HG03354 (cell line): Measurements from ENCODE around the gene FFAR1.
A peak's percentile ranks its signal among the peaks of the same experiment; 100 is the strongest.

ENCODE experiments used
- ATAC-seq: cut with Tn5 transposase; IDR thresholded peaks from one replicate; pipeline ENCODE4 v1.9.1; 2021; ENCODE audit warnings: mild to moderate bottlenecking; ENCODE audit not compliant: unreplicated experiment, poor library complexity, severe bottlenecking

Gene FFAR1

DNA sequence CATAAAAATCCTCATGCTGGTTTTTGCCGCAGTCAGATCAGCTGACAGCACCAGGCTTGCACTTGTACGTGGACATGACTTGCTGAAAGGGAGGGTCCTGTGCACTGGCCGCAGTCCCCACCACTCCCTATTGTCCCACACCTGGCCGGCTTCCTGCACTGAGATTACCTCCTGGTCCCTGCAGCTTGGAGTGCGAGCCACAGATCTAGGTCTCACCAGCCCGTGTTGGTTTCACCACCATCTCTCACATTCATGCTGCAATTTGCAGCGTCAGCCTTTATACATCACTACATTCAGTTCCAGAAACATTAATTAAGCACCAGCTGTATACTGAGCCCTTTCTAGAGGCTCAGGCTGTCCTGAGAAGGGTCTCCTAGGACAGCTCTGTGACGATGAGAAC lies 33.7 kb upstream of the FFAR1 start:
- ATAC-seq = no peak

GRCh38 chr19:35314858-35315470 lies 32.7 kb upstream of the FFAR1 start:
- ATAC-seq = no peak

GRCh38 chr19:35315883-35316282 lies 31.8 kb upstream of the FFAR1 start:
- no peak for ATAC-seq

GRCh38 chr19:35316560-35316959 lies 31.1 kb upstream of the FFAR1 start:
- no peak for ATAC-seq

GRCh38 chr19:35317464-35318043 lies 30.1 kb upstream of the FFAR1 start:
- ATAC-seq = no peak

DNA sequence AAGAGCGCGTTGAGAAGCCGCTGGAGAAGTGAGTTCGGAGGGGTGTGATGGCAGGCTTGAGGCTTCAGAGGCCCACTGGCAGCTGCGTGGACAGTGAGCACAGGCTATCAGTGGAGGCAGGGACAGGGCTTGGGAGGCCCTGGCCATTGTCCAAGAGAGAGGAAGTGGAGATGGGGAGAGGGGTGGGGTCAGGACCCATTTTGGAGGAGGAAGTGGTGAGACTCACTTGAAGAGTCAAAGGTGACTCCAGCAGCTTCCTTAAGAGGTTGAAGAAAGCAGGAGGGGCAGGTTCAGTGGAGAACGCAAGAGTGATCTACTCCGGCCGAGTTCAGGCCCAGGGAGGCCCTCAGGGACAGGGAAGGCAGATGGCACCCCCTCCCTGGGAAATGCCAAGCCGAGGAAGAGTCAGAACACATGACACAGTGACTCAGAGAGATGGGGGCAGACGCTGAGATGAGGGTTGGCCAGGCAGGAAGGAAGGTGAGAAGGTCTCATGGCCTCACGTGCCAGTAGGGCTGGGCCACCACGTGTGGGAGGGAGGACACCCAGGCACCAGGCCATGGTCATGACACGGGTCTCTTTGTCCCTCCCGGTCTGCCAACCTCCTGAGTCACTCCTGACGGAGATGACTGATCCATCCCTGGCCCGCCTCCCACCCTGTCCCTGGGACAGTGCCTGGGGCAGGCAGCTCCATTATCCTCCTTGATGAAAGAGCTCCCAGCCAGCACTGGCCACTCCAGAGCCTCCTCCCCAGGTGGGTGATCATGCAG lies 28.8 kb upstream of the FFAR1 start:
- ATAC-seq = no peak

- no peak for ATAC-seq
These were observed 27.5 kb upstream of the FFAR1 start for GRCh38 chr19:35320065-35320713.

DNA sequence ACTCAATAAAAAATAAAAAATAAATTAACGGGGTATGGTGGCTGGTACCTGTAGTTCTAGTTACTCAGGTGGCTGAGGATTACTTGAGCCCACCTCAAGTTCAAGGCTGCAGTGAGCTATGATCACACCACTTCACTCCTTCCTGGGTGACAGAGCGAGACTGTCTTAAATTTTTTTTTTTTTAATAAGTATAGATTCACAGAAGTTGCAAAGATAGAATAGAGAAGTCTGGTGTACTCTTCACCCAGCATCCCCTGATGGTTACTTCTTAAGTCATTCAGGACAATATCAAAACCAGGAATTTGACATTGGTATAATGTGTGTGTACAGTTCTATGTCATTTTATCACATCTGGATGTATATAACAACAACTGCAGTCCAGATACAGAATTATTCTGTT lies 26.4 kb upstream of the FFAR1 start:
- ATAC-seq = no peak

GRCh38 chr19:35322014-35322413 lies 25.7 kb upstream of the FFAR1 start:
- ATAC-seq = no peak

GRCh38 chr19:35327642-35328041 lies 20.1 kb upstream of the FFAR1 start:
- no peak for ATAC-seq

DNA sequence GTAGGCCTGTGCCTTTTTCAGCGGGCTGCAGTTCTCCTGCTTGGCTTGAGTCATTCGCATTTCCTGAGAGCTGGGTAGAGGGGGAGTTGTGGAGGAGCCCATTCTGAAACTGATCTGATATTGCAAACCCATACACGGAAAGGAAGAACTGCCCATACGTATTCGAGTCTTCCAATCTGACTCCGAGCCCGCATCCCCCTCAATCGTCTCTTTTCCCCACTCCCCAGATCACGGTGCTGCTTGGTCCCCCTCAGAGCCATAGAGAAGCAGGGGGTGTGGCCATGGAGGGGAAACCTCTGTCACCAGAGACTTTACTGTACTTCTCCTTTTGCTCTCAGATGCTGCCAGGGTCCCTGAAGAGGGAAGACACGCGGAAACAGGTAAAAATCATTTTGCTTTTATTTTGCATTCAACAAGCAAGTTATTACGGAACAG lies 18.8 kb upstream of the FFAR1 start, which contains the start of gene CD22:
TSS of gene CD22 (plus strand) at position 337 of the 435 bp plus-strand sequence. CDS start 2,854 bp downstream, outside the sequence.
- ATAC-seq = peak; percentile 34

DNA sequence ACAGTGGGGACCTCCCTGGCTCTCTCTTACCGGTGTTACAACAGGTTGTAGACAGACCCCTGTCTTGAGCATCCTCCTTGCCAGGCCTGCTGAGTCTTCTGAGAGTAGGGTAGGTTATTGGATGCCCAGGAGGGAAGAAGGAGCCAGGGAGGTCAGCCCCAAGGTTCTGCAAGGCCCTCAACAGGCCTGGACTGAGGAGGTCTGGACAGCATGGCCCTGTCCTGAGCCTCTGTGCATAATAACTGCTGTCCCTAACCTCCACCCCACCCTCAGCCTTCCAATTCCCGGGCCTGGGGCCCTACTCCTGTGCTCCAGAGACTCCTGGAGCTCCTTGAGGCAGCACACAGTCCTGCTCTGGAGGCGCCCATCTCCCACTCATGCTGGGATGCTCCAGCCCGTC lies 18.4 kb upstream of the FFAR1 start:
- peak; percentile 5 for ATAC-seq

GRCh38 chr19:35330475-35330874 lies 17.2 kb upstream of the FFAR1 start:
- ATAC-seq = peak; percentile 63

DNA sequence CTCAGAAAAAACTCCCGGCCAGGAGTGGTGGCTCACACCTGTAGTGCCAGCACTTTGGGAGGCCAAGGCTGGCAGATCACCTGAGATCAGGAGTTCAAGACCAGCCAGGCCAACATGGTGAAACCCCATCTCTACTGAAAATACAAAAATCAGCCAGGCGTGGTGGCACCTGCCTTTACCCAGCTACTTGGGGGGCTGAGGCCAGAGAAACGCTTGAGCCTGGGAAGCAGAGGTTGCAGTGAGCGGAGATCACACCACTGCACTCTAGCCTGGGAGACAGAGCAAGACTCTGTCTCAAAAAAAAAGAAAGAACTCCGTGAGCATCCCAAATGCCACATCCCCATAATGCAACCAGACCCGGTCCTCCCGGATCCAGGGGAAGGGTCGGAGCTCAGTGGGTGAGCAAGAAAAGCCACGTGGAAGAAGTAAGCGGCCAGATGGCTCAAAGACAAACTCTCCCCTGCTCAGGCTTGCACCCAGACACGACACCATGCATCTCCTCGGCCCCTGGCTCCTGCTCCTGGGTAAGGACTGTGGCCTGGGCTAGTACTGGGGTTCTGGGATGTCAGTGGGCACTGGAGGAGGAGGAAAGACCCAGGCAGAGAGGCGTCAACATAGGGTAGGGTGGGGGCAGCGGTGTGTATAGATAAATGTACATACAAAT lies 16.0 kb upstream of the FFAR1 start:
- ATAC-seq = no peak

GRCh38 chr19:35332817-35333216 lies 14.9 kb upstream of the FFAR1 start:
- no peak for ATAC-seq

- no peak for ATAC-seq
These were observed 13.5 kb upstream of the FFAR1 start for GRCh38 chr19:35334144-35334753.

DNA sequence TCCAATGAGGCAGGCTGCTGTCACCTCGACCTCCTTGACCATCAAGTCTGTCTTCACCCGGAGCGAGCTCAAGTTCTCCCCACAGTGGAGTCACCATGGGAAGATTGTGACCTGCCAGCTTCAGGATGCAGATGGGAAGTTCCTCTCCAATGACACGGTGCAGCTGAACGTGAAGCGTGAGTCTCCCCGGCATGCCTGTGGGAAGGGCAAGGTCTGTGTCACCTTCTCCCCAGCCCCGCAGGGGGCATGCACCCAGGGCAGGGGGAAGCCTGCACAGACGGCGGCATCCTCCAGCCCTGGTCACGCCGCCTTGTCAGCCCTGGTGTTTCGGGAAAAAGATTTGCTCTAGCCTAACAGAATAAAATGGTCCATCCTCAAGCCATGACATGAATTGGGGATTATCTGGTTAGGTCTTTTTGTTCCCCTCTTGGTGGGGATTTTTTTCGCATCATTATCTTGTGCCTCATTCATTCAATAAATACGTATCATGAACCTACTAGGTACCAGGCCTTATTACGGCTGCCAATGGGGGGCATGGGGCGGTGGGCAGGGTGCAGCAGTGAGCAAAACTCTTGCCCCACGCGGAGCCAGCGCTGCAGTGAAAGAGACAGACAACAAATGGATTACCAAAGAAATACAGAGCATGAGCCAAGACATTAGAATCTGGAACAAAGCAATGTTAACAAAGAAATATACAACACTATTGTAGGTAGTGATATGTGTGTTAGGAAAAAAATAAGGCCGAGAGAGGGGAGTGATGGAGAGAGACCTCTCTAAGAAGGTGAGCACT lies 11.3 kb upstream of the FFAR1 start:
- ATAC-seq = no peak

DNA sequence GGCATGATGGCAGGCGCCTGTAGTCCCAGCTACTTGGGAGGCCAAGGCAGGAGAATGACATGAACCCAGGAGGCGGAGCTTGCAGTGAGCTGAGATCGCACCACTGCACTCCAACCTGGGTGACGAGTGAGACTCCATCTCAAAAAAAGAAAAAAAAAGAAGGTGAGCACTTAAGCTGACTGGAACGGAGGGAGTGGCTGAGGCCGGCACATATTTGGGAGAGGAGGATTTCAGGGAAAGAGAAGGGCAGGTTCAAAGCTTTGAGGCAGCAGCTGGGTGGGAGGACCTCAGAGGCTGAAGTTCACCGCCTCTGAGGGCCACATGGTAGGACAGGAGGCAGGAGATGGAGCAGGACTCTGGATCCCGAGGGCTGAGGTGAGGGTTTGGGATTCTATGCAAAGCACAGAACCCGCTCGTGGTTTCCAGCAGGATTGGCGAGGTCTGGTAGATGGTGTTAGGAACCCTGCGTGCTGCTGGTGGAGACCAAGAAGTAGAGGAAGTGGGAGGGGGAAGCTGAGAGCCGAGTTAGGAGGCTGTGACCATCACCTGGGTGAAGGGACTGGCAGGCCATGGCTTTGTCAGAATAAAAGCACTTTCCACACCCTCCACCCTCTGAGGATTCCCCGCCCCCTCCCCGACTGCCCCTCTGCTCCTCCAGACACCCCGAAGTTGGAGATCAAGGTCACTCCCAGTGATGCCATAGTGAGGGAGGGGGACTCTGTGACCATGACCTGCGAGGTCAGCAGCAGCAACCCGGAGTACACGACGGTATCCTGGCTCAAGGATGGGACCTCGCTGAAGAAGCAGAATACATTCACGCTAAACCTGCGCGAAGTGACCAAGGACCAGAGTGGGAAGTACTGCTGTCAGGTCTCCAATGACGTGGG lies 10.4 kb upstream of the FFAR1 start:
- no peak for ATAC-seq
